Caco-2 (cell line): ENCODE measurements around the gene CORO2A. TPM values are rescaled to one million over a fixed set of nuclear protein-coding genes. Genes with fewer than 3 reads are reported as not detected.

Experiments used
- BruUV-seq: library from RNA; stranded (reverse); fragments of 400-500 nt; replicated peaks from 2 replicates; lab custom pipeline; 2021; lab: Mats Ljungman, UMichigan
- CTCF ChIA-PET: fragments of 300-600 bp; sonication (Branson Sonifier 250); formaldehyde crosslinking; loops from one replicate; lab custom pipeline; 2022; ENCODE audit warnings: antibody characterized with exemption; lab: Charles Lee
- POLR2A ChIA-PET: fragments of 300-600 bp; sonication (Branson Sonifier 250); formaldehyde crosslinking; loops from one replicate; lab custom pipeline; 2022; ENCODE audit warnings: antibody characterized with exemption; lab: Charles Lee
- DNase-seq, 2 experiments: peaks; one replicate each; pipeline versions ENCODE4 v3.0.0 to v3.0.0-alpha.2; 2020 to 2022
- H3K27me3 ChIP-seq: replicated peaks from 2 replicates; pipeline ENCODE4 v1.6.0; 2011; ENCODE audit warnings: low read length; ENCODE audit not compliant: control insufficient read depth, insufficient read depth
- H3K36me3 ChIP-seq: 2 replicates; pipeline ENCODE4 v1.5.1; 2011; ENCODE audit warnings: low read length; ENCODE audit not compliant: control insufficient read depth, insufficient read depth
- H3K4me1 ChIP-seq: fragments of 250-450 bp; sonication (Bioruptor Pico); 2 replicates; pipeline ENCODE4 v1.5.1; 2020; ENCODE audit warnings: mild to moderate bottlenecking
- H3K4me3 ChIP-seq: 2 replicates; pipeline ENCODE4 v1.5.1; 2011; ENCODE audit warnings: low read depth, mild to moderate bottlenecking, control low read depth, low read length
- H3K9me3 ChIP-seq: fragments of 250-450 bp; sonication (Bioruptor Pico); 2 replicates; pipeline ENCODE4 v1.5.1; 2020; ENCODE audit warnings: mild to moderate bottlenecking, moderate library complexity
- H3K27ac Mint-ChIP-seq: one replicate; pipeline ENCODE4 v1.8.0; 2022; ENCODE audit warnings: mixed read lengths; ENCODE audit not compliant: unreplicated experiment
- H3K27me3 Mint-ChIP-seq: one replicate; pipeline ENCODE4 v1.8.0; 2022; ENCODE audit warnings: mixed read lengths; ENCODE audit not compliant: insufficient read depth, unreplicated experiment
- H3K36me3 Mint-ChIP-seq: one replicate; pipeline ENCODE4 v1.8.0; 2022; ENCODE audit warnings: mild to moderate bottlenecking, mixed read lengths; ENCODE audit not compliant: insufficient read depth, unreplicated experiment
- H3K4me1 Mint-ChIP-seq: one replicate; pipeline ENCODE4 v1.8.0; 2022; ENCODE audit warnings: low read depth, mixed read lengths; ENCODE audit not compliant: unreplicated experiment
- H3K4me3 Mint-ChIP-seq: one replicate; pipeline ENCODE4 v1.8.0; 2022; ENCODE audit warnings: mild to moderate bottlenecking, moderate library complexity, mixed read lengths; ENCODE audit not compliant: unreplicated experiment
- H3K9me3 Mint-ChIP-seq: one replicate; pipeline ENCODE4 v1.8.0; 2022; ENCODE audit warnings: mixed read lengths; ENCODE audit not compliant: unreplicated experiment
- intact Hi-C: fragments of 100-400 bp; cut with micrococcal nuclease; formaldehyde crosslinking; loops from one replicate; pipeline ENCODE4 v1.10.0; 2022; ENCODE audit not compliant: unreplicated experiment
- total RNA-seq: library from RNA; stranded (reverse); gene quantifications from 2 replicates; pipeline ENCODE4 v1.2.3, GENCODE V29; 2022
- TF ChIP-seq, protein P1 (sequence below), 2 experiments: fragments of 200-600 bp in 1 of 2; IDR thresholded peaks; 1 replicate in 1 of 2; 2 replicates in 1 of 2; pipeline versions ENCODE4 v1.5.1 to v1.8.0; 2011 to 2022; ENCODE audit warnings: antibody characterized with exemption in 1 of 2, control low read depth in 1 of 2, inconsistent platforms in 1 of 2, low read depth in 1 of 2, low read length in 1 of 2, mild to moderate bottlenecking in 1 of 2, moderate library complexity in 1 of 2; ENCODE audit not compliant: insufficient read depth in 1 of 2, severe bottlenecking in 1 of 2, unreplicated experiment in 1 of 2

CORO2A gene
- total RNA-seq, 1 experiment from 2014 or later: 18.9 TPM

DNA sequence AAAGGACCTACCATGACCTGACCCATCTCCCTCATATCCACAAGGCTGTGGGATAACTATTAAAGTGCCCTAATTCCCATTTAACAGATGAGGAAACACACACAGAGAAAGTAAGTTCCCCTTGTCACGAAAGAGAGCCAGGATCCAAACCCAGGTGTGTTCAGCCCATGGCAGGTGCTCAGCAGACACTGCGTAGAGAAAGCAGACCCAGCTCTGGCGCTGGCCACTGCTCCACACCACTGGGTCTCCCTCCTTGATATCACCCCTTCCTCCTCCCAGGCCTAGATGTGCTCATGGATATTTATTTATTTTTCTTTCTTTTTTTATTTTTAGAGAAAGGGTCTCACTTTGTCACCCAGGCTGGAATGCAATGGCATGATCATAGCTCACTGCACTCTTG lies 24.0 kb upstream of the CORO2A start:
- H3K36me3 Mint-ChIP-seq: no peaks in the 10 kb centered on the region
- DNase-seq: no peak
- TF ChIP-seq, protein P1, sequence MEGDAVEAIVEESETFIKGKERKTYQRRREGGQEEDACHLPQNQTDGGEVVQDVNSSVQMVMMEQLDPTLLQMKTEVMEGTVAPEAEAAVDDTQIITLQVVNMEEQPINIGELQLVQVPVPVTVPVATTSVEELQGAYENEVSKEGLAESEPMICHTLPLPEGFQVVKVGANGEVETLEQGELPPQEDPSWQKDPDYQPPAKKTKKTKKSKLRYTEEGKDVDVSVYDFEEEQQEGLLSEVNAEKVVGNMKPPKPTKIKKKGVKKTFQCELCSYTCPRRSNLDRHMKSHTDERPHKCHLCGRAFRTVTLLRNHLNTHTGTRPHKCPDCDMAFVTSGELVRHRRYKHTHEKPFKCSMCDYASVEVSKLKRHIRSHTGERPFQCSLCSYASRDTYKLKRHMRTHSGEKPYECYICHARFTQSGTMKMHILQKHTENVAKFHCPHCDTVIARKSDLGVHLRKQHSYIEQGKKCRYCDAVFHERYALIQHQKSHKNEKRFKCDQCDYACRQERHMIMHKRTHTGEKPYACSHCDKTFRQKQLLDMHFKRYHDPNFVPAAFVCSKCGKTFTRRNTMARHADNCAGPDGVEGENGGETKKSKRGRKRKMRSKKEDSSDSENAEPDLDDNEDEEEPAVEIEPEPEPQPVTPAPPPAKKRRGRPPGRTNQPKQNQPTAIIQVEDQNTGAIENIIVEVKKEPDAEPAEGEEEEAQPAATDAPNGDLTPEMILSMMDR (IDR thresholded peaks at IDR 0.05; ENCODE audit: insufficient read depth in 1 of 2, low read depth in 1 of 2, low read length in 1 of 2, severe bottlenecking in 1 of 2, unreplicated experiment in 1 of 2): no peak
- H3K27me3 ChIP-seq: no peaks in the 10 kb centered on the region
- no TSS peak for BruUV-seq
- H3K9me3 Mint-ChIP-seq: no peaks in the 10 kb centered on the region
- no peaks in the 10 kb centered on the region for H3K9me3 ChIP-seq
- H3K4me1 Mint-ChIP-seq: no peaks in the 10 kb centered on the region
- peaks cover 3% of the 10 kb centered on the region; the same call in 1 of the 2 replicates for H3K4me1 ChIP-seq
- no peak overlapping the region for H3K4me3 ChIP-seq
- H3K36me3 ChIP-seq: peaks cover 4% of the 10 kb centered on the region; the same call in 1 of the 2 replicates
- H3K4me3 Mint-ChIP-seq: no peak overlapping the region
- POLR2A ChIA-PET: no interaction called here
- CTCF ChIA-PET: interaction anchor here (0.6 kb wide), 1 partner anchor 98 kb away, joined by 3 read pairs; the partner anchor contains the start of gene TRIM14
- intact Hi-C loops: loop anchor here (2.0 kb wide), 1 partner anchor 24 kb away; the partner anchor contains the start of gene CORO2A
- H3K27me3 Mint-ChIP-seq: no peaks in the 10 kb centered on the region
- no peak overlapping the region for H3K27ac Mint-ChIP-seq

DNA sequence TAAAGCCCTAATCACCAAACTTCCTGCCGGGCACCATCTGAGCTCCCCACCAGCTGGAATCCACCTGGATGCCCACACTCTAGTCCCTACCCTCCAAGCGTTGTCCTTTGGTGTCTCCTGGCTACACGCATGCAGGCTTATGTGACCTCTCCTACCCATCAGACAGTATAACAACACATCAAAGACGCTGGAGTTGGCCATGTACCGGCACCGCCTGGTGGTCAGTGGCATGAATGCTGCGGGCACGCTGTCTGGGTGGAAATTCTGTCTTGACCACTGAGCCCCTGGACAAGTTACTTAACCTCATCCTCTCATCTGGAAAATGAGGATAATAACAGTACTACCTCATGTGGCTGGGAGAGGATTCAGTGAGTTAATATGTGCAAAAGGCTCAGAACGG lies 23.4 kb upstream of the CORO2A start:
- Mint-ChIP-seq H3K36me3 (no peaks in the 10 kb centered on the region), H3K4me1 (no peaks in the 10 kb centered on the region), H3K9me3 (no peaks in the 10 kb centered on the region), H3K27ac (no peak overlapping the region), H3K27me3 (no peaks in the 10 kb centered on the region), H3K4me3 (no peak overlapping the region)
- TF ChIP-seq, protein P1 (IDR thresholded peaks at IDR 0.05; ENCODE audit: insufficient read depth in 1 of 2, low read depth in 1 of 2, low read length in 1 of 2, severe bottlenecking in 1 of 2, unreplicated experiment in 1 of 2): peak in 1 of 2 experiments; percentile 53
- Histone ChIP-seq H3K27me3 (no peaks in the 10 kb centered on the region), H3K9me3 (no peaks in the 10 kb centered on the region), H3K4me3 (no peak overlapping the region), H3K4me1 (peaks cover 3% of the 10 kb centered on the region; the same call in 1 of the 2 replicates), H3K36me3 (peaks cover 4% of the 10 kb centered on the region; the same call in 1 of the 2 replicates)
- ChIA-PET POLR2A (no interaction called here), CTCF (interaction anchor here (0.6 to 0.7 kb wide), 2 partner anchors 22 to 97 kb away, joined by 3 read pairs; partner anchors contain the start of gene TRIM14)
- intact Hi-C loops: loop anchor here (2.0 kb wide), 1 partner anchor 23 kb away; the partner anchor contains the start of gene CORO2A
- DNase-seq: peak in 1 of 2 experiments; percentile 45
- no TSS peak for BruUV-seq

DNA sequence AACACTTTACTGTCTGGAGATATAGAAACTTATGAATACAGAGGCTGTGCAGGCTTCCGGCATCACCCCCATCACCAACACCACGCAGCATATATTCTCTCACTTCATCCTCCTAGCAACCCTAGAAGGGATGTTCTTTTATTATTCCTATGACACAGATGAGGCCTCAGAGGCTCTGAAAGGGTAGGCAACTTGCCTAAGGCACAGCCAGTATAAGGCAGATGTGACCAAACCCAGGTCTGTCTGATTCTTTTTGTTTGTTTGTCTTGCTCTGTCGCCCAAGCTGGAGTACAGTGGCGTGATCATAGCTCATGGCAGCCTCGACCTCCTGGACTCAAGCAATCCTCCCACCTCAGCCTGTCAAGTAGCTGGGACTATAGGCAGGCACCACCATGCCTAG lies 22.8 kb upstream of the CORO2A start:
- no peak overlapping the region for H3K4me3 Mint-ChIP-seq
- Histone ChIP-seq H3K4me1 (peaks cover 3% of the 10 kb centered on the region; the same call in 1 of the 2 replicates), H3K36me3 (peaks cover 4% of the 10 kb centered on the region; the same call in 1 of the 2 replicates), H3K9me3 (no peaks in the 10 kb centered on the region), H3K4me3 (no peak overlapping the region), H3K27me3 (no peaks in the 10 kb centered on the region)
- no peaks in the 10 kb centered on the region for H3K27me3 Mint-ChIP-seq
- no TSS peak for BruUV-seq
- intact Hi-C loops: no loop called here
- H3K36me3 Mint-ChIP-seq: no peaks in the 10 kb centered on the region
- ChIA-PET CTCF (interaction anchor here (0.7 kb wide), 1 partner anchor 22 kb away, joined by 3 read pairs; no protein-coding TSS in a partner anchor), POLR2A (no interaction called here)
- no peaks in the 10 kb centered on the region for H3K9me3 Mint-ChIP-seq
- no peaks in the 10 kb centered on the region for H3K4me1 Mint-ChIP-seq
- no peak overlapping the region for H3K27ac Mint-ChIP-seq
- DNase-seq: no peak
- TF ChIP-seq, protein P1 (IDR thresholded peaks at IDR 0.05; ENCODE audit: insufficient read depth in 1 of 2, low read depth in 1 of 2, low read length in 1 of 2, severe bottlenecking in 1 of 2, unreplicated experiment in 1 of 2): no peak
